HEK293T (cell line): ENCODE results near the gene TECR.

Experiments
- BHLHE40 ChIP-seq: fragments of 450-650 bp; IDR thresholded peaks from 2 replicates; pipeline ENCODE4 v1.6.1; 2016; ENCODE audit warnings: mild to moderate bottlenecking, moderate library complexity, borderline replicate concordance
- FOXK2 ChIP-seq: fragments of 450-650 bp; IDR thresholded peaks from 2 replicates; pipeline ENCODE4 v1.6.1; 2016; ENCODE audit warnings: mild to moderate bottlenecking
- HDGF ChIP-seq: fragments of 450-650 bp; IDR thresholded peaks from 2 replicates; pipeline ENCODE4 v1.6.1; 2017; ENCODE audit warnings: antibody characterized with exemption, borderline replicate concordance
- SP1 ChIP-seq: fragments of 450-650 bp; IDR thresholded peaks from 2 replicates; pipeline ENCODE4 v1.6.1; 2017
- SUZ12 ChIP-seq: fragments of 450-650 bp; IDR thresholded peaks from 2 replicates; pipeline ENCODE4 v1.6.1; 2016; ENCODE audit warnings: mild to moderate bottlenecking

GRCh38 chr19:14525729-14526128, 3.7 kb upstream of the TECR start:
- TF ChIP-seq SP1 (no peak), FOXK2 (no peak), BHLHE40 (no peak), SUZ12 (no peak), HDGF (no peak)
